ENCODE data around the gene HOXA3.

Gene HOXA3

DNA sequence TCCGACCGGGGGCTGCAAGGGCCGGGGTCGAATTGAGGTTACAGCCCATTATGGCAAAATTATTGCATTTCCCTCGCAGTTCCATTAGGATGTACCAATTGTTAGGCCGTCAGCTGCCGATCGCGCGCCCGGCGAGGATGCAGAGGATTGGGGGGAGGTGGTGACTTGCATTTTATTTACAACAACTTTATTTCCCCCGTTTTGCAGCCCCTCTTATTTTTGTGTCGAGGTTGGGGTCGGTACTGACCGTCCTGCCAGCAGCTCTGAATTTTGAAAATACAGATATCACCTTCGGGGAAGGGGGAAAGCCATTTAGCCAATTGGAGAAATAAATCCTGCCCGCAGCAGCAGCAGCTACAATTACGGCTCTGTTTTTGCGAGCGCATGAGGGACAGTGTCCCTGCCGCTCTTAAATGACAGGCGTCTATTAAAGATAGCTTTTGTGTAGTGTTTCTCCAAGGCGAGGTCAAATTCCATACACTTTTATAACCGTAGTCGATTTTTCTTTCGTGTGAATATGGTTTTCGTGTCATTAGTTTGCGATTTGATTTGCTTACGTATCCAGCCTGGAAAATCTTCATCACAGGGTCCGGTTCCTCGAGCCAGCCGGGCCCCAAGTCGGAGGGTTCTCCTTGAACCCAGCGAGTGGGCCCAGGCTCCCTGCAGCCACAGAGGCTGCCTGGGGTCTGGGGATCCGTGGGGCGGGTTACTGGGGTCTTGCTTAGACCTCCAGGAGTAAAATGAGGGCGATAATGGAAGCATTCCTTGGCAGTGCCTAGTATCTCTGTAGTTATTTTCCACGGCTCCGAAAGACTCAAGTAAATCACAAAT, 8.2 kb downstream of the HOXA3 start:
- ATAC-seq: no peak
- no peak for DNase-seq

DNA sequence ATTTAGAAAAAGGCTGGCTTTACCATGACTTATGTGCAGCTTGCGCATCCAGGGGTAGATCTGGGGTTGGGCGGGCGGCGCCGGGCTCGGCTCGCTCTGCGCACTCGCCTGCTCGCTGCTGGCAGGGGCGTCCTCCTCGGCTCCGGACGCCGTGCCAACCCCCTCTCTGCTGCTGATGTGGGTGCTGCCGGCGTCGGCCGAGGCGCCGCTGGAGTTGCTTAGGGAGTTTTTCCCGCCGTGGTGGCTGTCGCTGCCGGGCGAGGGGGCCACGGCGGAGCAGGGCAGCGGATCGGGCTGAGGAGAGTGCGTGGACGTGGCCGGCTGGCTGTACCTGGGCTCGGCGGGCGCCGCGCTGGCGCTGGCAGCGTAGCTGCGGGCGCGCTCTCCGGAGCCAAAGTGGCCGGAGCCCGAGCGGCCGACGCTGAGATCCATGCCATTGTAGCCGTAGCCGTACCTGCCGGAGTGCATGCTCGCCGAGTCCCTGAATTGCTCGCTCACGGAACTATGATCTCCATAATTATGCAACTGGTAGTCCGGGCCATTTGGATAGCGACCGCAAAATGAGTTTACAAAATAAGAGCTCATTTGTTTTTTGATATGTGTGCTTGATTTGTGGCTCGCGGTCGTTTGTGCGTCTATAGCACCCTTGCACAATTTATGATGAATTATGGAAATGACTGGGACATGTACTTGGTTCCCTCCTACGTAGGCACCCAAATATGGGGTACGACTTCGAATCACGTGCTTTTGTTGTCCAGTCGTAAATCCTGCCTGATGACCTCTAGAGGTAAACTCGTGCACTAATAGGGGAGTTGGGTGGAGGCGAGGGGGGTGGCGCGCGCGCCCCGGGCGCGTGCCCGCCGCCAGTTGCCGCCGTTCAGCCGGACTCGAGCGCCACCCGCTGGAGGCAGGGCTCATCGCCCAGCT, 9.1 kb downstream of the HOXA3 start, which contains the start of gene HOXA5:
Gene HOXA5 (minus strand): TSS at position 659 of the 927 bp plus-strand sequence. CDS start 74 bp downstream, at position 585.
- DNase-seq: no peak
- ATAC-seq: no peak

DNA sequence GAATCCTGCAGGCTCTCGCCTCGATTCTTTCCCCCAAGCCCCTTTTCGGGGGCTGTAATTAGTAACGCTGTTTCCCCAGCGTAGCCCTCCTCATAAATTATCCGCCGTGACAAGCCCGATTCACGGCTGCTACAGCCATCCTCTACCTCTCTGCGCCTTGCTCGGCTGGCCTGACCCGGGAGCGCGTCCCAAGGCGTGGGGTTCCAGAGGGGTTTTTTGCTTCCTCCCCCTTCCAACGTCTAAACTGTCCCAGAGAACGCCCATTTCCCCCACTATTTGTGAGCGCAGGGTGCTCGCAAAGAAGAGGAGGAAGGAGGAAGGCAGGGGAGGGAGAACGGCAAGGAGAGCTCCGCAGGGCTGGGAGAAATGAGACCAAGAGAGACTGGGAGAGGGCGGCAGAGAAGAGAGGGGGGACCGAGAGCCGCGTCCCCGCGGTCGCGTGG, 9.8 kb downstream of the HOXA3 start:
- no peak for DNase-seq

DNA sequence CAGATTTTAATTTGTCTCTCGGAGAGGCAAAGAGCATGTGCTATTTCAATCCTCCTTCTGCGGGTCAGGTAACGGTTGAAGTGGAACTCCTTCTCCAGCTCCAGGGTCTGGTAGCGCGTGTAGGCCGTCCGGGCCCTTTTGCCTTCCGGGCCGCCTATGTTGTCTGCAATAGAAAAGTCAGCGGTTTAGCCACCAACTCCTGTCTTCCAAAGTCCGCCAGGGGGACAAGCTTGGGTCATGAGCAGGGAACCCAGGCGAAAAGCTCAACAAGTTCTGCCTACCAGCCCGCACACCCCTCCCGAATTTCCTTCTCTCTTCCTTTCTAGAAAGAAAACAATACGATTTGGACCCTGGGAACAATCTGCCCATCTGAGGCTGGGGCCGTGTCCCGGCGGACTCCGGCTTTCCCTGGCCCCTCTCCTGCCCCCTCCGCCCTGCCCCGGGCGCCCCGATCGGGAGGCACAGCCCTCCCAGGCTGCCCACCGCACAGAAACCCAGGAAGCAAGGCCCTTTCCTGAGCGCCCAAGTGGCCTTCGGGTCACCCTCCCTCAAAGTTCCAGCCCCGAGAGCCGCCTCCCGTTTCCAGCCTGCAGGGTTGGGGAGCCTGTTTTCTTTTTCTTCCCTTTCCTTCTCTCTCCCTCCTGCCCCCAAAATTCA, 10.3 kb downstream of the HOXA3 start:
- ATAC-seq (no peak), DNase-seq (no peak)

More for the DNA sequence above, 9.8 kb downstream of the HOXA3 start:
- ATAC-seq: no peak

DNA sequence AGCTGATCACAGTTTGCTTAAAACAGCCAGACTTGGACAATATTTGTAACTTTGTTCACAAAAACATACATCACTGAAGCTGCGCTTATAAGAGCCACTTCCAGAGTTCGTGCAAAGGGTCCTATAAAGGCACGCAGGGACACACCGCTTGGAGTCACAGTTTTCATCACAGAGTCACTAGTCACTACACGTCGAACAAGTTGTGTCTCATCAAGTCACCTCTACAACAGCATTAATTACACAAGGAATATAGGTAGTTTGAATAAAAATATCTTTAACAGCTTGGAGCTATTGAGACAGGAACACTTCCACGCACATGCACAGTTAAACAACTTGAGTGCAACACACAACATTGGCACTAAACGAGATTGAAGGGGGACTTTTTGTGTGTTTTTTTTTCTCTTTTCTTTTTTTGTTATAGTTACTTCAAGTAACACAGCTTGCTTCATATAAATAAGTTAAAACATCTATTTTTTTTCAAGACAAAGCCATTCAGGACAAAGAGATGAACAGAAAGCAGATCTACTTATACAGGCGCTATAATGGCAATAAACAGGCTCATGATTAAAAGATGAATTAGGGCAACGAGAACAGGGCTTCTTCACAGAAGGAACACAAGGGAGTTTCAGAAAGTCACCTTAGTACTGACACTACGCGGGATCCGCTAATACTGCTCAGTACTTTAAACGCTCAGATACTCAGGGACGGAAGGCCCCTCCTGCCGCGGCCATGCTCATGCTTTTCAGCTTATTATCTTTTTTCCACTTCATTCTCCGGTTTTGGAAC, 11.1 kb downstream of the HOXA3 start:
- DNase-seq (no peak), ATAC-seq (no peak)

DNA sequence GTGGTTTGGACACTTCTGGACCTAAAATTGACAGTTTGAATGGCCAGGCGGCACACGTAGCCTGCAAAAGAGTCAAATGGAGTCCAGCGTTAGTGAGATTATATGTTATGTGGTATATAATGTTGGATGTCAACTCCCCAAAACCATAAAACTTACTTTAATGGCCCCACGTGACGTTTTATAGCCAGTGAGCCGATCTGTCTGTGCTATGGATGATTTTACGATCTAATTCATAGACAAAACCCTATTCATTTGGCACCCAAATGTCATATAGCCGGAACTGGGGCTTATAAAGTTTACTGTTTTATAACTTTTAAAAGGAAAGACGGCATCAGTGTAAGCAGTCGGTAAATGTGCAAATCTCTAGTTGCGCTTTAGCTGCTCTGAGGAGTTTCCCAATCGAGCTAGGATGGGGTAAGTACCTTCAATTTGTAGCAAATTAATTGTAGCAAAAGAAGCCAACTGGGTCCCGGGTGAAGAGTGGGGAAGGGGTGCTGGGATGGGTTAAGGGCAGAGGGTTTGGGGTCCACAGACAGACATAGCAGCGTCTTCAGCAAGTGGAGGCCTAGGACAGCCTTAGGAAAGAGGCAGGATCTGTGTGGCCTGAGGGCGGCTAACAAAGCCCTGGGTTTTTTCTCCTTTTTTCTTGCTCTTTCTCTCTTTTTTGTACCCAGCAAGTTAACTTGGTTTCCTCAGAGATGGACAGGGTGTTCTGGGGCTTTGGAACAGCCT, 12.1 kb downstream of the HOXA3 start:
- ATAC-seq (no peak), DNase-seq (no peak)

DNA sequence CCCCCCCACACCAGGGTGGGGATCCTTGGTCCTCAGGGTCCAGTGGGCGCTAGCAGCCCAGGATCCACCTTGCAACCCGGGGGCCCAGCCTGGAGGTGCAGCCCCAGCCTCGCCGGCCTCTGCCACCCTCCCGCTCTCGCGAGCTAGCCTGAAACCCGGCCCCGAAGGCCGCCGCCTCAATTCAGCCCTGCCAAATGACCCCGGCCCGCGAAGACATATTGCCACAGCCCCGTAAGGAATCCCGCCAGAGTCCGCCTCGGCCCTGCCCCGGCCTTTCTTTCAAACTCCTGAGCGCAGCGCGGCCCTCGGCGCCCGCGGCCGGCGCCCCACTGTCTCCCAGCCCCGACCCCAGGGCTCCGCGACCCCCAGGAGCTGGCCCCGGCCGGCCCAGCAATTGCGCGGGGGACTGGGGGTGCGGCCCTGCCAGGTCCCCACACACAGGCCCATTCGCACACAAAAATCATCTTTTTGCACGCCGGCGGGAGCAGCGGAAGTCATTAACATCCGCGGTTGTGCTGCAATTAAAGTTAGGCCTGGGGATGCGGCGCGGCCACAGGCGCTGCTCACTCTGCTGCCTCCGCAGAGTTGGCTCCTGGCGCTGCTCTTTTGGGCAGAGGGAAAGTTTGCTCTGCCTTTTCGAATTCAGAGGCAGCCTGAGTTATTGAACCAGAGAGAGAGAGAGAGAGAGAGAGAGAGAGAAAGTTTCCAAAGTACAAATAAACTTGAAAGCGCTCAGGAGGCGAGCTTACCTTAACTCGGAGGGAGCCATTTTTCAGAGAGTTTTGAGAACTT, 12.9 kb downstream of the HOXA3 start:
- DNase-seq (no peak), ATAC-seq (no peak)

DNA sequence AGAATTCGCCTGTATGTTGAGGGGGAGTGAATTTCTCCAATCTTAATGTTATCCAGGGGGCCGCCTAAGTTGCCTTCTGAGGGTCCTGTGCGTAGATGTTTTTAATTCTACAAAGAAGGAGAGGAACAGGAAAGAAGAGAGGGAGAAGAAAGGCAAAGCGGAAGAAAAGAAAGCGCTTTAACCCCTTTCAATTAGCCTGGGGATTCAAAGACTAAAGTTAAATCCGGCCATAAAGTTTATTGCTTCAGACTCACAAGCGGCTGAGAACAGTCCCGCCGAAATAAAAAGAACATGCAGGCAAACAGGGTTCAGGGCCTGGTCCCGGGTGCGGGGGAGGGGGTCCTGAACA, 13.4 kb downstream of the HOXA3 start:
- DNase-seq (no peak), ATAC-seq (no peak)

DNA sequence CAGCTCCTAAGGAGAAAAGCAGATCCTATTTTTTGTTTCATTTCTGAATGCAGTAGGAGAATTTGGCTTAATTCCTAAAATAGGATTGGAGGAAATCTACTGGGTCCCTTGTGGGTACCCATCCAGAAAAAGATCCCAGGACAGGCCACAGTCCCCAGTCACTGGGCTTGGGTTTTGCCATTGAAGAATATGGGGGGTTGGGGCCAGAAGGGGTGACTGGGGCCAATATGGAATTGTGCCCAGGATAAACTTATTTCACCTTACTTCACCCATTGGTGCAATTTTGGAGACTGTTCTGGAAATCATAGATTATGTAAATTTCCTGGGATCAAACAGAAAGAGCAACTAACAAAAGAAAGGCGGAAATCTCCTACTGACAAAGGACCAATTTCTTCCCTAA, 13.9 kb downstream of the HOXA3 start:
- DNase-seq: no peak
- no peak for ATAC-seq

DNA sequence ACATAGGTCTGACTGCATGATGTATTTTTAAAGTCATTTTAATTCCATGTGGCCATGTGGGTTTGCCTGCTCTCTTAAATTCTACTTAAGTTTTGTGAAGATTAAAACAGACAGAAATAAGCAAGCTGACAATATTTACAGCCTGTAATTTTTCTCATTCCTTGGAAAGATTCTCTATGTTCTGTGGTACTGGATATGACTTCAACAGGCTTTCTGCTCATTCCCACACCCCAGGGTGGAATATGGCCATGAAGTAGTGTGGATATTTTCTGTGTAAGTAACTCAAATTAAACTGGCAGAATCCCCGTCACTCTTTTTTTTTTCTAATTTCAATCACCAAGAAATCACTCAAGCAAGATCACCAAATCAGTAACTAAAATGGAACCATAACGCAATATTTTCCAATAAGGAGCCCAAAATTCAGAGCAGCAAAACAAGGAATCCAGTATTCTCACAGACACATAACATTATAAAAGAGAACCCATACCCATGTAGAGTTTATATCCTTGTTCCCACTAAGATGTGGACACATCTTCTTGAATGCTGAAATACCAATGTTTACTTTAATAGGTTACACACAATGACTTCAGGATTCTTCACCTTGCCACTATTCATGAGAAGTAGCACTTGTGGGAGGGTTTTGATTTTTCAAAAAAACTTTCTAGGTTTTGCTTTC, 14.6 kb downstream of the HOXA3 start:
- DNase-seq (no peak), ATAC-seq (no peak)

DNA sequence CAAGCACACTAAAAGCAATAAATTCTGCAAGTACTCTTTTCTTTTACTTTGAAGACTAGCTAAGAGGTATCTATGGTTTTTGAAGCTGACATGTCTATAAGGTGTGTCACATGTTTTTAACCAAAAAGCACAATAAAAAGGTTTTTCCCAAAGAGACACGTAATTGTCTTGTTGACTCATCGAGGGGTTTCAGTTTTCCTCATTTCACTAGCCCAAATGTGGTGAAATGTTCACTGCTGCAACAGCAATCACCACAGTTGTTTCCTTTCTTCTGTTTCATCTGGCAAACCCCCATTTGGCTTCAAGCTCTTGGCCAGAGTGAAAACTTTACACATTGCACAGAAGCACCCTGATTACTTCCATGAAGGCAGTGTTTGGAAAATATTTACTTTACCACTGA, 18.0 kb downstream of the HOXA3 start:
- DNase-seq (no peak), ATAC-seq (peak; percentile 76)

DNA sequence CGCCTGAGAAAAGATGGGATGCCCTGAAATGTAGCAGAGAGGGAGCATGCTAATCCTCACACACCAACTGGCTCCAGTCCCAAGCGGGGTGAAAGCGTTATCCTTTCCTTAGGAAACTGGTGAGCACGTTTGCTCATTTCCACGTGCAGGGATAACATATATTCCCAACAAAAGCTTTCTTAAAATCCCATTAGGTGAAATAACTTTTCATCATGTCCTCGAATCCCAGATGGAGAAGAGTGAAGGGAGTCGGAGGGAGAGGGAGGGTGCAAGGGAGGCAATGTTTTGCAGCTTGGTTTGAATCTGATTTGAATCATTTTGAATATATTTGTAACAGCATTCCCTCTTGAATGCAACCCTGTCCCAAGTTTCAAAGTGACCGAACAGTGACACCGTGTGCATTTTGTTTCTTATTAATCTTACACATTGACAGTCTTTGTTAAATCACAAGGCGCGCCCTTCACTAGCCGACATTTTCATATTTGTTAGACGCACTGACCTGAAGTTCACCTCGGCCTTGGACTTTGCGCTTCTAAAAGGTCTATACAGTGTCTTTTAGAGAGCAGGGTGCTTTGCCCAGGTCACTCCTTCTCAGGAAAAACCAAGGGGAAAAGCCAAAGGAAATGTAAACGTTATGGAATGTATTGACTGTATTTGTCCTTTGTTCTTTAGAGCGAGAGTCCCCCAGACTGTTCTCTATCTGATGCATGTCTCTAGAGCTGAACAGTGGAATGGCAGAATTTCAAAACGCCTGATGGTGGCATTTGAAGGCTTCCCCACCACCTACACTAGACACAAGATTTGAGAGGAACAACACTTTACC, 18.8 kb downstream of the HOXA3 start:
- ATAC-seq: no peak
- DNase-seq: no peak

DNA sequence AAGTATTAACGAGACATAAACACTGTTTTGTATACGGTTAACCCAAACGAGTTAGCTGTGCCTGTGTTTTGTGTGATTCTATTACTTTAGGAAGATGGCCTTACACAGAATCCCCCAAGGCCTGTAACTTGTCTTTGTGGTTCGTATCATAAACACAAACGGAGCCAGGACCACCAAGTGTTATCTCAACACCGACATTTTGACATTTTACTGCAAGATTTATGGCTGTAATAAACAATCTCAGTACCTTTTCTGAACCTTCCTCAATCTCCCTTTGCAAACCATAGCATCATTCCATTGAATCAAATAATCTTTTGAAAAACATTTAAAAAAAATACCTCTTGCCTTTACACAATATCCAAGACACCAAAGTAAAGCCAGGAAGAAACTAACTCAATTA, 19.4 kb downstream of the HOXA3 start:
- no peak for ATAC-seq
- no peak for DNase-seq

DNA sequence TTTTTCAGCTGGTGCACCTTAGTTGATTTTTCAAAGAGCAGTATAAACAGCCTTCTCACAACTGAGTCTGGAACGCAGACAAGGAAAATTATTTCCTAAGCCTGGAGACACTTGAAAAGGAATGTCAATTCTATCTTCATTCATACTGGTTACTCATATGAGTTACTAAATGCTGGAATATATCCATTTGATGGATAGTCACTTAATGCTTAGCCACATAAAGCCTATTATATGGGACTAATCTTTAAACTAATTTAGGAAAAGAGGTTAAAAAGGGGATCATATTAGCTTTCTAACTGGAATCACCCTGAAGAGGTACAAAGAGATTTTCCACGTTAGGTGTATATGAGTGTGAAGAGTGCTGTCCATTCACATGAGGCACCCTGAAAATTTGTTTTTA, 20.2 kb downstream of the HOXA3 start:
- DNase-seq (no peak), ATAC-seq (no peak)

DNA sequence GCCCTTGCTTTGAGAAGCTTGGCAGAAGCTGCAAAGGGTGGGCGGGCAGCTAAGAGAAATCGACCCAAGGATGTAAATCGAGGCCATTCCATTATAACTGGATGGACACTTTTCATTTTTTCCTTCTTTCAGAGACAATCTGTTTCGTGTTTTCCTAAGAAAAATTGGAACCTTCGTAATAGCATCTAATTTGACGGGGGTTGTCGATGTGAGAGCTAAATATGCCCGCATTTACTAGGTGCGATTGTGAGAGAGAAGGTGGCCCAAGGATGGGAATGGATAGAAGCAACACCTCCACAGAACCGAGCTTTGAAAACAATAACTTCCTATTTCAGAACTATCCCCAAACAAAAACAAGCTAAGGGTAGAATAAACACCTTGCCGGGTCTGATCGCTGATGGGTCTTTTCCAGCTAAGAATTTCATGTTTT, 21.0 kb downstream of the HOXA3 start:
- no peak for ATAC-seq

DNA sequence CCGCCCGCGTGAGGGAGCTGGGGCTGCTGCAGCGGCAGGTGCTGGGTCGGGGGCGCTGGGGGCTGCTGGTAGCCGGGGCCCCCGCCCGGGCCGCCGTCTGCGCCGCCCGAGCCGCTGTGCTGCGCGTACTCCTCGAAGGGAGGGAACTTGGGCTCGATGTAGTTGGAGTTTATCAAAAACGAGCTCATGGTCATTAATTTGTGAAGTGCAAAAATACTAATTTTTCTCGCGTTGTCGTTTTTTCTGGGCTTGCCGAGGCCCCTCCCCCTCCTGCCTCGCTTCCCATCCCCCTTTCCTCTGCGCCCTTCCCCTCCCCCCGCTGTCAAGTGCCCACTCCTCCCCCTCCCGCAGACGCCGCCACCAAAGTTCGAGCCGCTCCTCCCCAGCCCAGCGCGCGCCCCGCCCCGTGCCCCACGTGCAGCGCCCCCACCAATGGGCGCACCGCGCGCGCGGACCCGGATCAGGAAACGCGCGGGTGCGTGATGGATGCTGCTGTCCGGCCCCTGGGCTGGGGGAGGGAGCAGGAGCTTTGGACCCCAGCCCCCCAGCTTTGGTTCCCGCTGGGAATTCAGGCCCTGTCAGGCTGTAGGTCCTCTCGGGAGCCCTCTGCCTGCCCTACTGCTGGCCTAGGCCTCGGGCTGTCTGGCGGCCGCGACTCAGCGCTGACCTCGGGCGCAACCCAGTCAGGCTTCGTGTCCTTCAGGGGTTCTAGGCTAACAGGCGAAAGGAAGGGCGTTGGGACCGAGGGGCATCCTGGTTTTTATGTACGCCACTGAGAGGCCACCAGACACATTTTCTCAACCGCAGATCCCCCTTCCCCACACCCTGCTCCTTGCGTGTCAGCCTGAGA, 21.6 kb downstream of the HOXA3 start, which contains the start of gene HOXA4:
Gene HOXA4 (minus strand): TSS at position 218 of the 850 bp plus-strand sequence. CDS start 24 bp downstream, at position 194.
- DNase-seq (peak; percentile 81), ATAC-seq (peak; percentile 87)

More for the DNA sequence above, 21.0 kb downstream of the HOXA3 start:
- DNase-seq: no peak

DNA sequence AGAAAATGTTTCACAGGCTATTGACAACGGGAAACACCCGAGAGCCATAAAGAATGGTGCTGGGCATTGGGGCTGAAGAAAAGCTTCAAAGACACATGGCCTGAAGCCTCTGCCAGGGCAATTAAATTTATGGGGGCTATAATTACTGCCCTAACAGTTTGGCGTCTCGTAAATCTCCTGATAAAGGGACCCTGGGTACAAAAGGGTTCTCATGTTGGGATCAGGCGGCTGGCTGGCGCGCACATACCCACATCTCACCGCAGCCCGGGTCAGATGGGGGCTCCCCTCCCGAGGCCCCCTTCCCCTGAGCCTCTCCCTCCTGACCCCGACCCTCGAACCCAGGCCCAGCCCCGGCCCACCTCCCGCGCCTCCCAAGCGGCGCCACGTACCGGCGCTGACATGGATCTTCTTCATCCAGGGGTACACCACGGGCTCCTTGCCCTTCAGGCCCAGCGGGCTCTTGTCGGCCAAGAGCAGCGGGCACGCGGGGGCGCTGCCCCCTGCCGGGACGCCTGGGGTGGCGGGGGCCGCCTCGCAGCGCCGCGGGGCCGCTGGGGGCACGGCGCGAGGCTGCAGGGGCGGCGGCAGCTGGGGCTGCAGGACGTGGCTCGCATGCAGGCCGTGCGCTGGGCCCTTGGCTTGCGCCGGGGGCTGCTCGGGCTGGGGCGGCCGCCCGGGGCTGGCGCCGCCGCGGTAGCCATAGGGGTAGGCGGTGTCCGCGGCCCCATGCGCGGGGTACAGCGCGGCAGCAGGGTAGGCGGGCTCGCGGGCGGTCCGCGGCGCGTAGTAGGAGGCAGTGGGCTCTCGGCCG, 22.4 kb downstream of the HOXA3 start:
- DNase-seq (no peak), ATAC-seq (no peak)

Data from stimulated activated naive CD8-positive, alpha-beta T cell treated with anti-CD3 and anti-CD28 coated beads, Interleukin-15, Interleukin-2, amounts not matched to agents 100 U/mL and 50 U/mL, for 24 hours (primary cell).